ENCODE results near the gene DUOXA1.
"Not testable (repeated sequence)": the region's sequence is repeated elsewhere in the genome, so short reads cannot be mapped to it uniquely, and the experiment has no call there.

The DUOXA1 gene

DNA sequence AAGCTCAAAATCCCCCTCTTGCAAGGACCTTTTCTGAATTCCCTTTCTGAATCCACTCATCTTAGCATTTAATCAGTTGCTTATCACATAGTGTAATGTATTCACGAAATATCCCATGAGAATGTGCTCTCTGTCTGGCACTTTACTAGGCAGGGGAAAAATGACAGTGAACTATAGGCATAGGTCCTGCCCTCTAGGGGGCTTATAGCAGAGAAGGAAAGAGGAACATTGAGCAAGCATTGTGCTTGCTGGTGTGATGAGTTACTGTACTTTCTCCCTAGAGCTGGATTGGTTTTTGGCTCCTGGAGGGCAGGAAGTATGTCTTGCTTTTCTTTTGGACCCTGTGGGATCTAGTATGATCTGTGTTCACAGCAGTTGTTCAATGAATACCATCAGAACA lies 42.2 kb downstream of the DUOXA1 start:
- DNase-seq: no peak

- no peak for DNase-seq
These were observed 45.5 kb downstream of the DUOXA1 start for GRCh38 chr15:45084163-45084562.

GRCh38 chr15:45083223-45083622 lies 46.5 kb downstream of the DUOXA1 start:
- DNase-seq: no peak

DNA sequence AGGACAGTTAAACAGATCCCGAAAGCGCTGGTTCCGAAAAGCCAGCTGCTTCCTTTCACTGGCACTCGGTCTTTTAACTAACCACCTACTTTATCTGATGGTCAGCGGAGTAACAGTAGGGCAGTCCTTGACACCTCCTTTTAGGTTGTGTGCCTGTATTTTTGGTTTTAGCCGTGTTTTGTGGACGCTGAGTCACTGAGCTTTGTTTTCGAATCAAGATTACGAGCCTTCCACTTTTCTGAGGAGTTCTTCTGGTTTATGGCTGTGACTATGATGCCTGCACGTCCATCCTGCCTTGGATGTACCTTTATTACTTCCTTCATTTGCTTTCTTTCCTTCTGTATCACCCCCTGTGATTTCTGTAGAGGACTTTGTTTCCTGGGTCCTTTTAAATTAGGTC lies 47.3 kb downstream of the DUOXA1 start:
- not testable (repeated sequence) for DNase-seq

DNA sequence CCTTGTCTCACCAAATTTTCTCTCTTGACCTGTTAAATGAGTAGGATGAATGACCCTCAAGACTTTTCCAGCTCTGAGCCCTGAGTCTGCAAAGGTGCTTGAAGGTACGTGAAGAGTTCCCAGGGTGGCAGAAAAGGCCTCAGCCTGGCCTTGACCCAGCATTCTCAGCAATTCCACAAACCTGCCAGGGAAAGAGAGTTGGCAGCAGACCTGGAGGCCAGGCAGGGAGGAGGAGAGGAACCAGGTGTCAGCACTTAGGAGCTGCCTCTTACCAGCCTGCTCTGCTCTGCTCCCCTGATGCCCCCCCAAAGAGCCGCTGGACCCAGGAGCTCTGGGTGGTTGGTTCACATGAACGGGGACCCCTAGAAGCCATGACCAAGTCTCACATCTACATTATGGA lies 49.1 kb downstream of the DUOXA1 start:
- DNase-seq: not testable (repeated sequence)

DNA sequence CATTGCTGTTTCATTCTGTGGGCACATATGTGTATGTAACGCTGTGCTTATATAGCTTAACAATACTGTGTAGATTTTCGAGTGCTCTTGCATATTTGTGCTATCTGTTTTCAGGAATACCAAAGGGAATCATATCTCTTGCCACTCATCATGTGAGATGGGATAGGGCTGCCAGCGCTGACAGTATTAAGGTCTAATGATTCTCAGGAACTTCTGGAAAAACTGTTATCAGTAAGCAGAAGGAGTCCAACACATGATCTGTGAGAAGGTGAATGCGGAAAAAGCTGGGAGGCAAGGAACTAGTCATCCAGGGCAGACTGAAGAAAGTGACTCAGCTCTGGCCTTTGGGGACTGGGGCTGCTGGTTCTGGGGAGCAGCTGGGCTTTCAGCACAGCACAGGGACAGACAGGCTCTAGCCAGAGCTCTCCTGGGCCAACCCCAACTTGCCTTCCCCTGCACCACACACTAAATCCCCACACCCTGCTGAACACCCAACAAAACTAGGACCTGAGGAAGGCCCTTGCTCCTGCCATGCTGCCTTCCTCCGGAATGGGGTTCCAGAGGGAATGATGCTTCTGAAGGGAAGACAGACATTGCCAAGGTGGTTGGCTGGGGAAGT lies 49.9 kb downstream of the DUOXA1 start:
- not testable (repeated sequence) for DNase-seq

DNA sequence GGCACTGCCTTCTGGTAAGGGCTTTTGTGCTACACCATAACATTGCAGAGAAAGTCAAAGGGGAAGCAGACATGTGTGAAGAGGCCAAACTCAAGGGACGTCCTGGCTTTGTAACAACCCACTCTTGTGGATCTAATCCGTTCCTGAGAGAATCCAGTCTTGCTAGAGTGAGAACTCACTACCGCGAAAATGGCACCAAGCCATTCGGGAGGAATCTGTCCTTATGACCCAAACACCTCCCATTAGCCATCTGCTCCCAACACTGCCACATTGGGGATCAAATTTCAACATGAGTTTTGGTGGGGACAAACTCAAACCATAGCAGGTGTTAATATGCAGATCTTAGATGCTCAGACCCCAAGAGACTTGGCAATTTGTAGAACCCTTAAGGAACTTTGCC lies 50.5 kb downstream of the DUOXA1 start:
- DNase-seq: not testable (repeated sequence)

GRCh38 chr15:45077391-45077790 lies 52.3 kb downstream of the DUOXA1 start:
- DNase-seq: not testable (repeated sequence)

- DNase-seq: not testable (repeated sequence)
These were observed 54.0 kb downstream of the DUOXA1 start for GRCh38 chr15:45075440-45076320.

DNA sequence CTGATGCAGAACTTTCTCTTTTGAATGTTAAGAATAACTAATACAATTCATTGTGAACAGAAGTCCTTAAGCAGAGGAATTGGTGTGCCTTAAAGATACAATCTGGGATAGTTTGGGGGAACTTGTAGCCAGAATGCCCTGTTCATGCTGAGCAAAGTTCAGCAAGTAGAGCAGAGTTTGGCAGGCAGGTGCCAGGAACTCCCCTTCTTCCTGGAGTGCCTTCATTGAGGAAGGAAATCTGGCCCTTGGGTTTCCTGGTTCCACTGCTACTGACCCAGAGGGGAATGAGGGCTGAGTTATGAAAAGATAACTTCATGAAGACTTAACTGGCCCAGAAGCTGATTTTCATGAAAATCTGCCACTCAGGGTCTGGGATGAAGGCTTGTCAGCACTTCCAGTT lies 56.1 kb downstream of the DUOXA1 start:
- not testable (repeated sequence) for DNase-seq

- DNase-seq: not testable (repeated sequence)
These were observed 59.7 kb downstream of the DUOXA1 start for GRCh38 chr15:45069942-45070360.
